Measurements from ENCODE around the gene URAD.

URAD gene

DNA sequence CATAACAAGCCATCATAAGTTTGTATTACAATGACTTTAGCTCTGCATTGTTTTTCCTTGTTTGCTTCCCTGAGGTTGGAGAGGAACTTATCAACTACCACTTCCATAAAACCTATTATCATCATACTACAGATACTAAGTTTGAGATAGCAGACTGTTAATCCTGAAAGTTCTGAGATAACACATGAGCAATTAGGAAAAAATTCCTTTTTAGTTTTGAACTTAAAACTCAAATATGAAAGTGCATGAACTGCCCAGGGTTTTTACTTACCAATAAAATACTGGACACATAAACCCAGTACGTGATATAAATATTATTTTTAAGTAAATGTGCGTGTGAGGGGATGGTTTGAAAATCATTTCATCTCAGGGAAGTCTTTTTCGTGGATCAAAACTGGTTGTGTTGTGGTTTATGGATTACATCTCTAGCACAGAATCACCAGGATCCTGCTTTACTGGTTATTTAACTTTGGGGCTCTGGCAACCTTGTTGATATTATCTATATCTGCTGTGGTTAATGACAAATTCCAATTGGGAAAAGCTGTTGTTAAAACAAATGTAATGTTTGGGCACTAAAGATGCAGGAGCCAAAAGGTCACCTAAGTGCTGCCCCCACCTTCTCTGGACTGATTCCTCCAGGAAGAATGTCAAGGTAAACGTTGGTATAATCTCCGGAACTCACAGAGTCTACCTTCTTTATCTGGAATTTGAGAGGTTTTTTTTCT, 31.8 kb downstream of the URAD start:
- no peak for DNase-seq (ENCODE audit: low read depth)

DNA sequence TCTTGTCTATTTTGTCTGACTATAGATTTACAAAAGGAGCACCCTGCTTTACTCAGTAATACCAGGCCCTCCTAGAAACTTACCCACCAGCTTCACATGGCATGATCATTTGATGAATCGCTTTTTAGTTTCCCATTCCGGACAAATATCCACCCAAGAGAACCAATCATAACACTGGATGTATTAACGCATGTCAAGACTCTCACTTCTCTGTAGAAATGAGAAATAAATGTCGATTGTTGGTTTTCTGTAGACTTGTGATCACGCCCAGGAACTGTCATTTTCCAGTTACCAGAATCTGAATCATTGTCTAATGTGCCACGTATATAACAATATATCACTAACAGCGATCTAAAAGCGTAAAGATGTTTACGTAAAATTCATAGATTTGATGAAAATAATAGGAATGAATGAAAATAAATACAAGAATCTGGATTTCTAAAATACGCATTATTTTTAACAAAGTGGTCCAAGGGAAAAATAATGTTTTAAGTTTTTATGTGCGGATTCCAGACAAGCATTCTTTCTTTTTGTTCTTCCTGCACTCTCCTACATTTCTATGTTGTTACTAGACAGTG, 33.4 kb downstream of the URAD start:
- DNase-seq (ENCODE audit: low read depth) = no peak

DNA sequence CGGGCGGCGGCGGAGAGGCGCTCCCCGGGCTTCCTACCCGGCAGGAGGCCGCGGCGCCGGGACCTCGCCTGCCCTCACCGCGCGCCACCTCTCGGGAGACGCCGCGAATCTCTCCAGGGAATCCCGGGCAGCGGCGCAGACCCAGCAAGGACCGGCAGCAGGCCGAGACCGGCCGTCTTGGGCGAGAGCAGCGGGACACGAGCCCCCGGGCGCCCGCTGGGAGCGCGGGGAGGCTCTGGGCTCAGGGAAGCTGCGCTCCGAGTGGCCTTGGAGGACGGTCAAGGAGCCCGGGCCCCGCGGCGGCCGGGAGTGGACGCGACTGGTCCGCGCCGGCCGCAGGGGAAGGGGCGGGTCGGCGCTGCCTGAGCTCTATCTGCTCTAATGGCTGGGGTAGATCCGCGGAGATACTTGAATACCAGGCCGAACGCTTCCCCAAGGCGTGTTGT, 34.1 kb downstream of the URAD start:
- no peak for DNase-seq (ENCODE audit: low read depth)

DNA sequence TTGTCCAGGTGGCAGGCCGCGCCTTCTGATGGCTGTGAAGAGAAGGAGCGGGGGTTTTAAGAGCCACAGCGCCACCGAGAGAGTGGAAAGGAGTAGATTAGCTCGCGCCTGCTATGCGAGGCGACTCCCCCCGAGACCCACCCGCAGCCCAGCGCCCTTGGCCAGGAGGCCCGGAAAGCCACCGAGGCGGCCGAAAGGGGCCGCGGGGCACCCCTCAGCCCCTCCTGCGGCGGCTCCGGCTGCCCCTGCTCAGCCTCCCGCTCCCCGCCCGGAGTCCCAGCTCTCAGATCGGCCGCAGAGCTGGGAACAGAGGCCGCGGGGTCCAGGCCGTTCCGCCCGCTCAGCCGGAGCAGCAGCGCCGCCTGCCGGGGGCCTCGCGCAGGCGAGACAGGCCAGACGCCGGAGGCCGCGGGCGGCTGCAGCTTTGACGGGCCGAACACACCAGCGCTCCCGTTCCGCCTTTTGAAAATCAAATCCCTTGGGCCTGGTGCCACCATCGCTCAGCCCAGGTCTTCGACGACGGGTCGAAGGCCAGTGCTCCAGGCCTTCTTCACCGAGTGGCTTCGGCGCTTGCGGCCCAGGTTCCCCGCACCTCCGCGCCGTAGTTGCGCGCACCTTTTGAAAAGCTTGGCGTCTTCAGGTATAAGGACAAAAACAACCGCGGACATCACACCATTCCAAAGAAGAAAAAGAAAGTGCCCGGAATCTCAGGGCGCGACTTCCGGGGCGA, 34.7 kb downstream of the URAD start:
- DNase-seq (ENCODE audit: low read depth) = peak; percentile 35

DNA sequence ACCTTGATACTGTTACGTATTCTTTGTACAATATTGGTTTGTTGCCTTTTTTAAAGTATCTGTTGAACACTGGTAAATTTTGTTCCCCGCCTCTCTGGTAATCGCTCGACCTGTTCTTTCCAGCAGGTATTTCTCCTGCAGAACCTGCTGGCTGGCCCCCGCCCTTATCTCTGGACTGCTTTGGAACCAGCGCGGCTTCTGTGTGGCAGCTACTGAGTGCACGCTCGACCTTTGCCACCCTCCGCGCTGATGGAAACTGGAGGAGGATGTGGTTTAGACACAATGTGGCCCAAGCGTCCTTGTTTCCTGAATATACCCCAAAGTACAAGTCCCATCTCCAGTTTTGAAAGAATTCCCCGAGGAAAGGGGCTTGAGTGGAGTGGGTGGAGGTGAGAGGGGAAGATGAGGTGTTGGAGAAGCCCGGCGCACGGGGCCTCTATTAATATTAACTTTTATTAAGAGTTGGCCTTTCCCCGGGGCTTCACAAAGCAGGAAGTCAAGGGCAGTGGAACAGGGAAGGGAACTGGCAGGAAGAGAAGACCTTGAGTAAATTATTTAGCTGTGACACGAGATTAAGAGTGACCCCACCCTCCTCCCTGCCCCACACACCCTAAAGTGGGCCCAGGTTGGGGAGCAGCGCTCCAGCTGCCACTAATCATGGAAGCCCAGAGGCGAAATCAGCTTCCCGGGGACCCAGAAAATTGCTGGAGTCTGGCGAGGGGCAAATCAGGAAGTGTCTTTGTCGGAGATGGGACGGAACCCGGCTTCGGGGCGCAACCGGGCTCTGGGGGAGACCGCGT, 35.4 kb downstream of the URAD start:
- DNase-seq (ENCODE audit: low read depth) = no peak

DNA sequence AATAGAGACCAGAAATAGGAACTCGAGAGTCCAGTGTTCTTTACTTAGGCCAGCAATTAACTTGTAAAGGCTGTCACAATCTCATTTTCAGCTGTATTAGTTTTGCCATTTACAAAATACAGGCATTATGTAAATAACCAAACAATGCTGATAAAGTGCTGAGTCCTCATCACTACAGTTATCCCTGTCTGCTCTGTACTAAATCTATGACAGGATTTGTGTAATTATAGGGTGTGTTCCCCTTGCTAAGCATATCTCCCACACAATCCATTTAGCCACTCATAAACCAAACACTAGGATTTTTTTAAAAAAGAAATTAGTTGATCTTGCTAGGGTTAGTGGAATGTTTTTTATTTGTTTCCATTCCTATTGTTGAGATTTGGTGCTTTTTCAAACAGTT, 45.5 kb downstream of the URAD start:
- DNase-seq (ENCODE audit: low read depth) = no peak

DNA sequence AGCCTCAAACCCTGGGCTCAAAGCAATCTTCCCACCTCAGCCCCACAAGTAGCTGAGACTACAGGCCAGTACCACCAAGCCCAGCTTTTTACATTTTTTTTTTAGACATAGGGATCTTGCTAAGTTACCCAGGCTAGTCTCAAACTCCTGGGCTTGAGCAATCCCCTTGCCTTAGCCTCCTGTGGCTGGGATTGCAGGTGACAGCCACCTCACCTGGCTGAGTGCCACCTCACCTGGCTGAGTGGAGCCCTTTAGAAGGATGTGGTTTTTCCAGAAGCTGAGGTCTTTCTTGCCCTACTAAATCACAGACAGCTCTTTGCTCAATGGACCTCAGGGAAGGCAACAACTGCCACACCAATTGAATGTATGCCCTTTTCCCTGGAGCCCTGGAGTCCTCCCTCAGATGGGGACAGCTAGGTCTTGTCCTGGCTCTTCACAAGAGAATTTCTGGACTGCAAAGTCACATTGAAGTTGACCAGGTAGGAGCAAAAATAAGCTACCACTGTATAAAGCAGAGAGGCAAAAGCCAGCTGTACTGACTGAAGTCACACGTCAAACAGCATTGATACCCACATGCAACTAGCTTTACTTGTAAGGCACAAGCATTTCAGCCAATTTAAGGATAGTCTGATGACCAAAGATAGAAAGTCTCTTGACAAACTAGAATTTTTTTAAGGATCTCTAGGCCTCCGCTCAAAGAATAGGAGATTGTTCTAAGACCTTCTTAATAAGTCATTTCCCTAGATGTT, 54.7 kb downstream of the URAD start:
- no peak for DNase-seq (ENCODE audit: low read depth)

DNA sequence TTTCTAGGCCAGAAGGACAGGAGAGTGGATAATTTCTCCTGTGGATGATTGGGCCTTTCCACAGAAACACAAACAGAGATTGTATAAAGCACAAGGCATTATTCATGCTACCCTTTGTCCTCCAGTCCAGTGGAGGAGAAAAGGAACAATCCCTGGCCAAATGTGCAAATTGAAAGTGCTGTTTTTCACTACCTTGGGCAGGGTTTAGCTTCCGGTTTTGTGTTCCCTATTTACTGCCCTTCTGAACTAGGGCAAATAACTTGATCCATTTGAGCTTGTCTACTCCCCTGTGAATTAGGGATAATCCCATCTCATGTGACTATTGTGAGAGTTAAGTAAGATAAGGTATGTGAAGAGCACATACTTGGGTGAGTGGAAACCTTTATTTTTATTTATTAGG, 55.4 kb downstream of the URAD start:
- no peak for DNase-seq (ENCODE audit: low read depth)

DNA sequence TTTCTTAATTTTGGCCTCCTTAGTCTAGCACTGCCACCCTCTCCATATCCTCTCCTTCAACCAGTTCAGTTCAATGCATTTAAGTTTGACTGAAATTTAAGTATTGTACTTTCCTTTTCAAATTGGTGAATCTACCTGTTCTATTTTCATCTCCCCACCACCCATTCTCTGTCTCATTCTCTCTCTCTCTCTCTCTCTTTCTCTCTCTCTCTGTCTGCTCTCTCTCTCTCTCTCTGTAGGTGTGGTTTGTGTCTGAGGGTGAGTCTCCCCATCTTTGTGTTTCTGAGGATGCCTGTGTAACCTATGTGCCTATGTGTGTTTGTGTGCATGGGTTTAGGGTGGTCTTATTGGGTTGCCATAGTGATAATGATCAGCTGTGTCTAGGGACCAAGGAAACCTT, 58.6 kb downstream of the URAD start:
- DNase-seq (ENCODE audit: low read depth) = no peak

DNA sequence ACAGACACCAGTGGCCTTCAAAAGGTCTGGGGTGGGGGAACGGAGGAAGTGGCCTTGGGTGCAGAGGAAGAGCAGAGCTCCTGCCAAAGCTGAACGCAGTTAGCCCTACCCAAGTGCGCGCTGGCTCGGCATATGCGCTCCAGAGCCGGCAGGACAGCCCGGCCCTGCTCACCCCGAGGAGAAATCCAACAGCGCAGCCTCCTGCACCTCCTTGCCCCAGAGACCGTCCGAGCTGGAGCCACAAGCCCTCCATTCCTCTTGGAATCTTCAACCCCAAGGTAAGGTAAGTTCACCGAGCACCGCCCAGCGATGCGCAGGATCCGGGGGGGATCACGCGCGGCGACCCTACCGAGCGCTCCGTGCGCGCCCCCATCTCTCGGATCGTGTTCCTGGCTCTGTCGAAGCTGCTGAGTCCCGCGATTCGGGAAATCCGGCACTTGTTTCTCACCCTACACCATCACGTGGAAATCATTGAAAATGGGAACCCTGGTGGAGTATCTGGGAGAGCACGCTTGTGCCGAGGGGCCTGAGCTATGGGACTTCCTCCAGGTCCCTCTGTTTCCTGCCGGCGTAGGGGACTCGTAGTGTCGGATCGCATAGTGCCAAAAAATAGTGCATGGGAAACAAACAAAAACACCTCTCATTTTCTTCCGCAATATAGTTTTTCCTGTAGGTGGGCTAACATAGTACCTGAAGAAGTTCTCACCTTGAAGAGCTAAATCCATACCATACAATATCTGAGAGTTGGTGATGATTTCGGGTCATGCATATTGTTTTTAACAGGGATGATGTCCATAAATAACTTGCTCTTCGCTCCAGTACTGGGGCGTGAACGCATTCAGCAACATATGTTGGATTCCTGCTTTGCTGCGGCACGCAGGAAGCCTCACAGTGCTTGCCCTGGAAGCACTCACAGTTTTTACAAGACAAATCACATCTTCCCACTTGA, 59.4 kb downstream of the URAD start:
- DNase-seq (ENCODE audit: low read depth) = no peak

DNA sequence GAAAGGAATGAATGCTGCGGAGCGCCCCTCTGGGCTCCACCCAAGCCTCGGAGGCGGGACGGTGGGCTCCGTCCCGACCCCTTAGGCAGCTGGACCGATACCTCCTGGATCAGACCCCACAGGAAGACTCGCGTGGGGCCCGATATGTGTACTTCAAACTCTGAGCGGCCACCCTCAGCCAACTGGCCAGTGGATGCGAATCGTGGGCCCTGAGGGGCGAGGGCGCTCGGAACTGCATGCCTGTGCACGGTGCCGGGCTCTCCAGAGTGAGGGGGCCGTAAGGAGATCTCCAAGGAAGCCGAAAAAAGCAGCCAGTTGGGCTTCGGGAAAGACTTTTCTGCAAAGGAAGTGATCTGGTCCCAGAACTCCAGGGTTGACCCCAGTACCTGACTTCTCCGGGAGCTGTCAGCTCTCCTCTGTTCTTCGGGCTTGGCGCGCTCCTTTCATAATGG, 60.1 kb downstream of the URAD start:
- DNase-seq (ENCODE audit: low read depth) = no peak

Data from GM04504 (cell line).